Measurements from ENCODE around the gene NUTM2A.
"Not testable (repeated sequence)": the region's sequence is repeated elsewhere in the genome, so short reads cannot be mapped to it uniquely, and the experiment has no call there.

Gene NUTM2A

DNA sequence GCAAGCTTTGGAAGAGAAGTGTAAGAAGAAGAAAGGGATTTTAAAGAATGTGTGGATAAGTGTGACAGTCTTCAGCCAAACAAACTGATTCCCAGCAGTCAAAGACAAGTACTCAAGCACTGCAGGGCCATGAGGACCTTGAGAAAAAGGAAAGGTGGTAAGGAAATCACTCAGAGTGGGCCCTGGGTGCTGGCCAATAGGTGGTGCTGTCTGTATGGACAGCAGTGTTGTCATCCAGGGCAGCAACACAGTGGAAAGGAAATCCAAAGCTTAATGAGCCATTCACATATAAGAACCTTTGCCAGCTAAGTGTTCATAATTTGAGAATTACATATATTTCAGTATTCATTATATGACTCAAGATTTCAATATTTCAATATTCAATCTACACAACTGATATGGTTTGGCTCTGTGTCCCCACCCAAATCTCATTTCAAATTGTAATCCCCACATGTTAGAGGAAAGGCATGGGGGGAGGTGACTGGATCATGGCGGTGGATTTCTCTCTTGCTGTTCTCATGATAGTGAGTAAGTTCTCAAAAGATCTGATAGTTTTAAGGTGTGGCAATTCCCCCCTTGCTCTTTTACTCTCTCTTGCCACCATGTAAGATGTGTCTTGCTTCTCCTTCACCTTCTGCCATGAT lies 55.6 kb downstream of the NUTM2A start:
- H3K23ac ChIP-seq (ENCODE audit: low read length); H3K9ac ChIP-seq (ENCODE audit: low read length); H3K27ac ChIP-seq (ENCODE audit: low read depth, low read length); H3K36me3 ChIP-seq (ENCODE audit: control insufficient read depth, insufficient read depth, low read length); H3K4me1 ChIP-seq (ENCODE audit: control insufficient read depth, low read depth, low read length); H2AK5ac ChIP-seq (ENCODE audit: low read length); H2BK15ac ChIP-seq (replicated peaks; ENCODE audit: low read depth); DNase-seq; H4K8ac ChIP-seq (ENCODE audit: low read depth, low read length); H3K79me1 ChIP-seq (ENCODE audit: low read length); H3K79me2 ChIP-seq (ENCODE audit: control insufficient read depth, insufficient read depth, low read length); H4K5ac ChIP-seq (ENCODE audit: low read length); H2BK120ac ChIP-seq (ENCODE audit: low read depth, low read length); H3K4me2 ChIP-seq (ENCODE audit: low read length); H3K18ac ChIP-seq (ENCODE audit: low read length); H3K4ac ChIP-seq (ENCODE audit: low read depth, low read length); H2BK5ac ChIP-seq (ENCODE audit: low read length); H3K27me3 ChIP-seq (ENCODE audit: insufficient read depth, low read length, poor library complexity); H3K4me3 ChIP-seq (ENCODE audit: low read length); H3K56ac ChIP-seq (ENCODE audit: low read length): not testable (repeated sequence)
- no CpG with 5 or more reads among the region's 1 CpG for WGBS (ENCODE audit: extremely low coverage, insufficient coverage, low lambda C conversion rate)
